Measurements from ENCODE around the gene PLCH1. TPM values are rescaled to one million over a fixed set of nuclear protein-coding genes. Genes with fewer than 3 reads are reported as not detected.

The PLCH1 gene
- total RNA-seq, 2 experiments from 2014 or later: 0.06 TPM; not detected in 1

DNA sequence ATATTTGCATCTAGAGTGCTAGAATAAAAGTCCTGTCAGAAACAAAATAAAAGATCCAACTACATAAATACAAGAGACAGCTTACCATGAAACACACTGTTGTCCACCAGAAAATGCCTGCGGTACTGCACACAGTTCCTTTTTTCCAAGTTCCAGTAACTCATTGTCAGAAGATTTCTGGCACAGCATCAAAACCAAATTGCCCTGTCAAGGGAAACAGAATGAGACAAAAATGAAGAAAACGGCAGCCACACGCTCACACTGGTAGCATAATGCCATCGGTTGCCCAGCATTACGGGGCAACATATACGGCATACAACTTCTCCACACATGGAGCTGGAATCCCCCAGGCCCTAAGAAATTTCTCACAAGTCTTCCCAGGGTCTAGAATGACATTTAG, 40.8 kb downstream of the PLCH1 start:
- Histone ChIP-seq H3K9me3 (ENCODE audit: low read length) (no peaks in the 10 kb centered on the region), H3K4me2 (ENCODE audit: low read length) (no peak overlapping the region), H3K36me3 (ENCODE audit: insufficient read depth, low read length) (no peaks in the 10 kb centered on the region), H3K27ac (ENCODE audit: low read depth, low read length, poor library complexity, severe bottlenecking) (no peak overlapping the region), H3K4me3 (ENCODE audit: low read depth, low read length, poor library complexity, severe bottlenecking) (no peak overlapping the region), H3K79me2 (ENCODE audit: insufficient read depth, low read depth, low read length) (no peaks in the 10 kb centered on the region), H4K20me1 (ENCODE audit: insufficient read depth, low read length) (no peaks in the 10 kb centered on the region), H3K9me2 (ENCODE audit: insufficient read depth, low read length) (no peaks in the 10 kb centered on the region), H3K4me1 (ENCODE audit: insufficient read depth, low read length, poor library complexity, severe bottlenecking) (no peaks in the 10 kb centered on the region), H2AFZ (ENCODE audit: low read length) (no peak overlapping the region)
- BruUV-seq (replicated peaks): no TSS peak
- CTCF ChIA-PET (ENCODE audit: unreplicated experiment): no interaction called here
- TF ChIP-seq EZH2phosphoT487 (IDR thresholded peaks at IDR 0.05; ENCODE audit: borderline replicate concordance, low read depth, low read length): no peak
- TF ChIP-seq, protein P1, sequence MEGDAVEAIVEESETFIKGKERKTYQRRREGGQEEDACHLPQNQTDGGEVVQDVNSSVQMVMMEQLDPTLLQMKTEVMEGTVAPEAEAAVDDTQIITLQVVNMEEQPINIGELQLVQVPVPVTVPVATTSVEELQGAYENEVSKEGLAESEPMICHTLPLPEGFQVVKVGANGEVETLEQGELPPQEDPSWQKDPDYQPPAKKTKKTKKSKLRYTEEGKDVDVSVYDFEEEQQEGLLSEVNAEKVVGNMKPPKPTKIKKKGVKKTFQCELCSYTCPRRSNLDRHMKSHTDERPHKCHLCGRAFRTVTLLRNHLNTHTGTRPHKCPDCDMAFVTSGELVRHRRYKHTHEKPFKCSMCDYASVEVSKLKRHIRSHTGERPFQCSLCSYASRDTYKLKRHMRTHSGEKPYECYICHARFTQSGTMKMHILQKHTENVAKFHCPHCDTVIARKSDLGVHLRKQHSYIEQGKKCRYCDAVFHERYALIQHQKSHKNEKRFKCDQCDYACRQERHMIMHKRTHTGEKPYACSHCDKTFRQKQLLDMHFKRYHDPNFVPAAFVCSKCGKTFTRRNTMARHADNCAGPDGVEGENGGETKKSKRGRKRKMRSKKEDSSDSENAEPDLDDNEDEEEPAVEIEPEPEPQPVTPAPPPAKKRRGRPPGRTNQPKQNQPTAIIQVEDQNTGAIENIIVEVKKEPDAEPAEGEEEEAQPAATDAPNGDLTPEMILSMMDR (conservative IDR thresholded peaks at IDR 0.05; ENCODE audit: low read length): no peak
- DNase-seq (ENCODE audit: low spot score): no peak
- intact Hi-C loops (cut with micrococcal nuclease; ENCODE audit: unreplicated experiment): loop anchor here (10.0 kb wide), 1 partner anchor 949 kb away; no protein-coding TSS in a partner anchor
- POLR2A ChIA-PET: interaction anchor here (1.5 kb wide), 1 partner anchor 19 kb away, joined by 5 read pairs; no protein-coding TSS in a partner anchor

DNA sequence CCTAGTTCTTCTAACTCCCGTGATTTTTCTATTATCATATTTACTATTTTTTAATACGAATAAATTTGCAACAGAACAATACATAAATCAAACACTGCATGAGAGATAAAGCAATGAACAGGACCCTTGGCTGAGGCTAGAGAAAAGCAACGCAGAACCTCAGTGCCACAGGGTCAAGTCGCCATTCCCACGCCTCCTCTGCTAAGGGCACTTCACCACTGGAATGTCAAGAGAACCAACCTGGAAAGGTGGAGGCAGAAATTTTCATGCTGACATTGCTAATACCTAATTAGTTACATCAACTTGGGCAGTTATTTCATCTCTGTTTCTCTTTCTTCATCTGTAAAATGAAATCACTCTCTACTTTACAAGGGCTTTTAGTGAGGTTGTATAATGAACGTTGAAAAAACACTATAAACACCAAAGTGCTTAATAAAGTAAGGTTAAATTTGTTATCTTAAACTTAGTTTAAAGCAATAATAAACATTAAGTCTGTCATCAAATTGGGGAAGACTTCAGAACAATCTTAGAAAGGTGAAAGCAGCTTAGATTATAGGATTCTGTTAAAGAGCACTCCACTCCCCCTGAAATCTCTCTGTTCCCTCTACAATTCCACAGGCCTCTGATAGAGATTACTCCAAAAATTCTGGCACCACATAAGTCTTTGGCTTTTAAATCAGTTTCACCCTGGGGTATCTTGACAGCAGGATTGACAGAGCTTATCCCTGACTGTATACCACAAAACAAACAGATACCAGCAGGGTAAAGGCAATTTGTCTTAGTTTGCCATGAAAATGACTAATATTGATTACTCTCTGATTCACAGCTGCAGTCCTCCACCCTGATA, 41.9 kb downstream of the PLCH1 start:
- CTCF ChIA-PET (ENCODE audit: unreplicated experiment): no interaction called here
- no peaks in the 10 kb centered on the region for H3K9me2 ChIP-seq (ENCODE audit: insufficient read depth, low read length)
- H3K9me3 ChIP-seq (ENCODE audit: low read length): no peaks in the 10 kb centered on the region
- no peak overlapping the region for H3K27ac ChIP-seq (ENCODE audit: low read depth, low read length, poor library complexity, severe bottlenecking)
- H4K20me1 ChIP-seq (ENCODE audit: insufficient read depth, low read length): no peaks in the 10 kb centered on the region
- TF ChIP-seq, protein P1 (conservative IDR thresholded peaks at IDR 0.05; ENCODE audit: low read length): no peak
- TF ChIP-seq EZH2phosphoT487 (IDR thresholded peaks at IDR 0.05; ENCODE audit: borderline replicate concordance, low read depth, low read length): no peak
- BruUV-seq (replicated peaks): no TSS peak
- H3K4me3 ChIP-seq (ENCODE audit: low read depth, low read length, poor library complexity, severe bottlenecking): no peak overlapping the region
- no peaks in the 10 kb centered on the region for H3K36me3 ChIP-seq (ENCODE audit: insufficient read depth, low read length)
- no peaks in the 10 kb centered on the region for H3K79me2 ChIP-seq (ENCODE audit: insufficient read depth, low read depth, low read length)
- DNase-seq (ENCODE audit: low spot score): no peak
- POLR2A ChIA-PET: interaction anchor here (1.5 kb wide), 1 partner anchor 20 kb away, joined by 5 read pairs; no protein-coding TSS in a partner anchor
- H3K4me1 ChIP-seq (ENCODE audit: insufficient read depth, low read length, poor library complexity, severe bottlenecking): no peaks in the 10 kb centered on the region
- no peak overlapping the region for H2AFZ ChIP-seq (ENCODE audit: low read length)
- intact Hi-C loops (cut with micrococcal nuclease; ENCODE audit: unreplicated experiment): loop anchor here (1.0 to 10.0 kb wide), 2 partner anchors 350 to 948 kb away; no protein-coding TSS in a partner anchor
- H3K4me2 ChIP-seq (ENCODE audit: low read length): no peak overlapping the region

Data from OCI-LY7 (cell line).